GM19455 (cell line): Measurements from ENCODE around the gene R3HDM2.
"Not testable (repeated sequence)": the region's sequence is repeated elsewhere in the genome, so short reads cannot be mapped to it uniquely, and the experiment has no call there.

ENCODE experiments used
- ATAC-seq: cut with Tn5 transposase; IDR thresholded peaks from one replicate; pipeline ENCODE4 v1.9.1; 2021; ENCODE audit not compliant: unreplicated experiment

R3HDM2 gene

GRCh38 chr12:57276233-57276632 lies 154.6 kb downstream of the R3HDM2 start:
- ATAC-seq: not testable (repeated sequence)

- no peak for ATAC-seq
Measured at GRCh38 chr12:57273516-57273915, 157.3 kb downstream of the R3HDM2 start.

GRCh38 chr12:57272337-57273151 lies 158.3 kb downstream of the R3HDM2 start:
- no peak for ATAC-seq

DNA sequence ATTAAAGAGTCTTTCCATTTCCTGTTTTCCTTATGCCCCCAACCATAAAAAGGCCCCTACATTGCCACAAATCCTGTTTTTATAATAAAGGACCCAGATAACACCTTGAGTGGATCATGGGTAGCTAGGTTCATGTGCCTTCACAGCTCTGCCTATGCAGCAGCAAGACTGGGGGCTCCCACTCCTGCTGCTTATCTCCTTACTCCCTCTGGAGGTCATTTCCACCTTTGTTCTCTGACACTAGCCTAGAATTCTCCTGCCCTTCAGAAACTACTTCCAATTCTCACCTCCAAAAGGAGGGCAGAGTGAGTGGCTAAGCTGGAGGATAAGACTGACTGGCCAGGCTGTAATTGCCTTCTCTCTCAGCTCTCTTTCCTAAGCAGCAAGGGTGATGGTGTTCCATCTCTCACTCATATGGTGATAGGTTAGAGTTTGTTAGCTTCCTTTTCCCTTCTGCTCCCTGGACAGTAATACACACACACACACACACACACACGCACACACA lies 159.8 kb downstream of the R3HDM2 start:
- no peak for ATAC-seq

GRCh38 chr12:57268264-57268663 lies 162.6 kb downstream of the R3HDM2 start:
- ATAC-seq: no peak

GRCh38 chr12:57266681-57267080 lies 164.2 kb downstream of the R3HDM2 start:
- ATAC-seq: no peak

DNA sequence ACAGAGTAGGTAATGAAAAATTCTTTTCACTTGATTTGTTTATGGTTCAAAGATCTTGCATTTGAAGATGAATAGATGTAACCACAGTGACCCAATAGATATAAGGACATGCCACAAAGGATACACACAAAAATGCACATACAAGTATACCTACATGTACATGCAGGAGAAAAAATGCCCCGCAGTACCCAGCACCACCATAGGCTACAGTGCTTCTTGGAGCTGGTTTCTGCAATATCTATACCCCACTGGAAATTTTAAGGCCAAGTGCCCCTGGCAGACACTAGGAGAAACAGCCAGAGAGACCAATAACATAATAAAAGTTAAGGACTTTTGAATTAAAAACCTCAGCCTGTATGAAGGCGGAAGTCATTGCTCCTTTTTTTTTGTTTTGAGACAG lies 167.7 kb downstream of the R3HDM2 start:
- ATAC-seq: no peak

DNA sequence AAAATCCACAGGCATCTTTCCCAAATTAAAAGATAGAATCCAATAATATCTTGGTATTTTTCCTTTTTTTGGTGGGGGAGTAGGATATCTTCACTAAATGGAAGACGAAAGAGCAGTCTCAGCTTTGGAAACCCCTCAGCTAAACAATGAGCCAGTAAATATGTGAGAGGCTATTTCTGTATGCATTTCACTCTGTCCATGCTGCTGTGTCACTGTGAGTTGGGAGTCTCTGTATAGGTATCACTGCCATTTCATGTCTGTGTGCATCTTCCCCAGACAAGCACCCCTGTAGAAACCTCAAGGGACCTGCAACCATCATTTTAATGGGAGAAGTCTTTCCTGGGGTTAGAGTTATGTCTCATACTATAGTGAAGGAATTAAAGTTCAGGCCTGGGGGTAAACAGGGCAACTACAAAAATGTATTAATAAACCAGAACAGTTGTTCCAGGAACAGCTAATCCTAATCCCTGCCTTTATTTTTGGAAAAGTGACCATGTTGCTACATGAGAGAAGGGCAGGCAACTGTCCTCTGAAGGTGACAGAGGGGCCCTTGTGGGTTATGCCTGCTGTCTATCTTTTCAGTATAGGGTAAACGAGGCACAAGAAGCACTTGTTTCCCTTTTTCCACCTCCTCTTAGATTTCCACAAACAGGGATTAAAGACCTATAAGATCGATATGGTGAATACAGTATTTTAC lies 168.6 kb downstream of the R3HDM2 start:
- ATAC-seq: no peak

- ATAC-seq: no peak
Measured at GRCh38 chr12:57261428-57261865, 169.4 kb downstream of the R3HDM2 start.

DNA sequence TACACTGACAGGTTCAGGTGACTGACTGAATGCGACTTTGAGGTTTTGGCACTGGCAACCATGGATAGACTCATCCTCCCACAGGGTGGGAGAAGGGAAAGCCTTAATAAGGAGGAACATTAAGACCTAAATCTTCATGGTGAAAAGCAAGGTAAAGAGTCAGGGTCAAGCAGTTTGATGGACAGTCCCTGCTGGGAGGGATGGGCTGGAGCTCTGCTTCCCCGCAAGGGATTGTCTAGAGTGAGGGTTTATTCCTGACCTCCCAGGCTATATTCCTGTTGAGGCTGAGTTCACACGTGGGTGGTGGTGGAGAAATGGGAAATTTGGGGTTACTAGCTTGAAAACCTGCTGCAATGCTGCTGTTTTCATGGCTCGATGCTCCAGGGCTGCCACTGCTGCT lies 170.5 kb downstream of the R3HDM2 start:
- no peak for ATAC-seq

DNA sequence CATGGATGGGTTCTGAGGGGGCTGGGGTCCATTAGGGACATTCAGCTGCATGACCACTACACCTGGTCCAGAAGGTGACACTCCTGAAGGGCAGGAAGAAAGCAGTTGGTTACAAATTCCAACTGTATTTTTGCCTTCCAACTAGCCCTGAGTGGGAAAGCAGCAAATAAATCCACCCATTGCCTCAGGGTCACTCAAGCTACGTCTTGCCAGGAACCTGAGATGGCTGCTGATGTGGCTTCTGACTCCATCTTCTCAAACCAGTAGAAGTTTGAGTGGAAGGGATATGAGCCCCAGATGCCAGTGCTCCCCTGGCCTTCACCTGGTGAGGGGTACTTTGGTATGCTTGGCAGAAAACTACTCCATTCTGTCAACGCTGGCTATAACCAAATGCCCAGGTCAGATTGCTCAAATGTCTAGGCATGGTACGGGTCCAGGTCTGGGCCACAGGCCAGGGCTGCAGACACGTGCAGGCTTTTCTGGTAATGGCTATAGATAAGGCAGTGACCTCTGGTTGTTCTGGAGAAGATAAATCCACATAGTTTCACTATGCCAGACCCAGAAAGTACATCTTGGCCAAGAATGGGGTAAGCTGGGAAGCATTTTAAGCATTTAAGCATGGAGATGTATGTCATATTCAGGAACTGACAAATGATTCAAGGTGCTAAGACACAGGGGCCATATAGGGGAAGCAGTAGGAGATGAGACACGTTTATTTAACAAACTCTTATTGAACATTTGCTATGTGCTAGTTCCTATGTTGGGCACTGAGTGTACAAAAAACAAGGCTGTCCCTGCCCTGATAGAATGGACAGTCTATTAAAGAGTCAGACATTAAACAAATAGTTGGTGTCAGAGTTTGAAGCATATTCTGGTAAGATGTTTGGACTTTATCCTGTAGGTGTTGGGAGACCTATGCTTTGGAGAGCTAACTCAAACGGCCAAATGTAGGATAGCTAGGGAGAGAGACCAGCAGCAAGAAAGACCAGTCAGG lies 171.6 kb downstream of the R3HDM2 start:
- ATAC-seq: no peak

DNA sequence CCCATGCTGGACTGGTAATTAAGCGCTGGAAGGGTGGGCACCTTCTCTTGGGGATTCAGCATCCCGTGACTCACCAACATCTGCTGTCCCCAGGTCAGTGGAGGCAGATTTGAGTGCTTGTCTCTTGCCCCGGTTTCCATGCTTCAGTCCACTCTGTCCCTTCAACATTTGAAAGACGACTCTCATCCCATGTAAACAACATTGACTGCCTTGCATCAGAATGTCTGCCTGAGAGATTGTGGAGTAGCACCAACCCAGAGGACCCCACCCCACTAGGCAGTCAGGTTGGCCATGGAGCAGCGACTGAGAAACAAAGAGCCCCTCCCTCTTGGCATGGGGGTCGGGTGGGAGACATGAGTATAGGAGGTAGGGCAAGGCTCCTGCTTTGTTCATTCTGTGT lies 174.9 kb downstream of the R3HDM2 start:
- ATAC-seq: no peak

DNA sequence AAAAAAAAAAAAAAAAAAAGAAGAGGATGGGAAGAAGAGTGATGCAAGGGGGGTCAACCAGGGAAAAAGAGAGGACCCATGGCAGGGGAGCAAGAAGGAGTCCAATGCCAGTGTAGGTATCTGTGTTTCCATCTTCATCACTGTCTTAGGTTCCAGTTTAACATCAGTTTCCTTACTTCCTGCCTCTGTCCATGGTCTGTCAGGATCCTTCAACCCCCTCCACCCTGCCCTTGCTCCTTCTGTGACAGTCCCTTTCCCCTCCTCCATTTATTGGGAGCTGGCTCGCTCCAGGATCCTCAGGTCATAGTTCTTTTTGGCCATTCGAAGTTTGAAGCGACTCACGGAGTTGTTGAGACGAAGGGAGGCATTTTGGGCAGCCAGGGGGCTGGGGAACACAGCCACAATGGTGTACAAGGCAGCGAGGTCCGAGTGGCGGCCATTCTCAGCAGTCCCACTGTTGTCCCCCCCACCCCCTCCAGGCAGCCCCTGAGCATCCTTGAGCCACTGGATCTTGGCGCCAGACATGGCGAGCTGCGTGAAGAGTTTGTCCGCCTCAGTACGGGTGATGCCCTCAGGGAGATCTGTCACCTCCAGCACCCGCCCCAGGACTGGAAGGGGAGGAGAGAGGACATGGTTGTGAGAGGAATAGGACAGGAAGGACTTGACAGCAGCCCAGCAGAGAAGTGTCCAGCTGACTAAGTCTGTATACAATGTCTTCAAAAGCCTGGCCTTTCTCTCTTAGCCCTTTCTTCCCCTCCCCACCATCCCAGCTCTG lies 176.2 kb downstream of the R3HDM2 start:
- no peak for ATAC-seq

GRCh38 chr12:57250956-57251355 lies 179.9 kb downstream of the R3HDM2 start, which contains the start of gene STAC3:
TSS of gene STAC3 (minus strand) at chr12:57251187. CDS start at chr12:57249636, 1,551 bp downstream.
- ATAC-seq: no peak

- ATAC-seq: no peak
Measured at GRCh38 chr12:57250541-57250940, 180.3 kb downstream of the R3HDM2 start.

DNA sequence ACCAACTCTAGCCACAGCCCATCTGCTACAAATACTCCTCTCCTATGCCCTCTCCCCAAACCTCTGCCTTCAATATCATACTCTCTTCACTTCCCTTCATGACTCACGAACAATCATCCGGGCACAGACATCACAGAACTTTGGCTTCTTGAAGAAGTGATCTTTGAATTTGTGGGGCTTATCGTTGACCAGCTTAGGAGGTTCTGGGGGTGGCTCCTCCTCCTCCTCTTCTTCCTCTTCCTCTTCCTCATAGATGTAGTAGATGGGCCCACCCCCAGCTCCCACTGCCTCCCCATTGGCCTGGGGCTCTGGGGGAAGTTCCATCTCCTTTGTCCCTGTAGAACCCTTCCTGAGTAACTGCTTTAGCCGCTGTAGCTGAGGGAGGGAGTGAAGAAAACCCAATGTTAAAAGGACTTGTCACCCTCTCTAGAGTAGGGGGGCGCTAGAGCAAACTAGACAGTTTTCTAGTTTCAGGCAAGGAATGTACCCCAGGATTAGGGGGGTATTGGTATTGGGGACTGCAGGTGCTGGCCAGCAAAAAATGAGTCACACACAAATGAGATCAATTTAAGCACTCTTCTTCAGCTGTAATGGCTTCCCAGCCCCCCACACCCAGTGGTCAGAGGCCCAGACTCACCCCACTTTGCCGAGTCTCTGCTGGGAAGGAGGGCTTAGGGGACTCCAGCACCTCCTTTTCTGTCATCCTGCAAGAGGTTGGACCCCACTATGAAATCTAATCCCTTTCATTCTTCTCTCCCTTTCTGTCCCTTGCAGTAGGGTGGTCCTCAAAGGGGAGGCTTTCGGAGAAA lies 181.7 kb downstream of the R3HDM2 start:
- ATAC-seq: no peak

DNA sequence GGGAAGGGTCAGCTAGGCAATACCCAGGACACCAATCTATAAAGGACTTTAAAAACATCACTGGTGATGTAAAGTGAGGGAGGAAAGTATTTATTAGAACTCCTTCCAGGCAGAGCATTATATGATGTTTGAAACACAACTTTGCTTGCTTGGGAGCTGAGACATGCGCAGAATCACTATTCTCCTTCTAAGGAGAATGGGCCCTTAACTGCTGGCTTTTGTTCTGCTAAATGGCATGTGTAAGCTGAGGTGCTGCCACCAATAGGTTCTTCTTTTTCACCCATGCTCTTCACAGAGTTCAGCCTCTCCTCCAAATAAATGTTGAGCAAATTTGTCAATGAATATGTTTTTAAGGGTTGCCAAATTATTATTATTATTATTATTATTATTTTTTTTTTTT lies 183.8 kb downstream of the R3HDM2 start:
- ATAC-seq: no peak

GRCh38 chr12:57244312-57244696 lies 186.5 kb downstream of the R3HDM2 start:
- no peak for ATAC-seq
